DND-41 (cell line): ENCODE data around the gene NRG3.

Experiments used
- ATAC-seq: fragments of 200-7000 bp; cut with Tn5 transposase; 3 replicates; pipeline ENCODE4 v1.9.1; 2021; ENCODE audit warnings: low read depth; ENCODE audit not compliant: insufficient read depth
- DNase-seq: peaks from one replicate; pipeline ENCODE4 v3.0.0-alpha.2; 2020
- H2AFZ ChIP-seq: 2 replicates; pipeline ENCODE4 v1.6.0; 2012; ENCODE audit warnings: low read depth, low read length
- H3K27ac ChIP-seq: 2 replicates; pipeline ENCODE4 v1.5.1; 2012; ENCODE audit warnings: low read length, inconsistent platforms
- H3K27me3 ChIP-seq: fragments of 200-600 bp; sonication (generic); 2 replicates; pipeline ENCODE4 v1.6.0; 2012; ENCODE audit warnings: low read length, mild to moderate bottlenecking, inconsistent platforms; ENCODE audit not compliant: insufficient read depth, poor library complexity
- H3K36me3 ChIP-seq: 2 replicates; pipeline ENCODE4 v1.5.1; 2012; ENCODE audit warnings: low read length, inconsistent platforms; ENCODE audit not compliant: insufficient read depth
- H3K4me1 ChIP-seq: 2 replicates; pipeline ENCODE4 v1.5.1; 2012; ENCODE audit warnings: mild to moderate bottlenecking, low read length; ENCODE audit not compliant: insufficient read depth
- H3K4me2 ChIP-seq: 2 replicates; pipeline ENCODE4 v1.6.0; 2012; ENCODE audit warnings: mild to moderate bottlenecking, moderate library complexity, low read length, inconsistent platforms; ENCODE audit not compliant: insufficient read depth
- H3K4me3 ChIP-seq, 2 experiments: fragments of 200-600 bp in 1 of 2; shearing (Covaris generic) in 1 of 2; 2 replicates each; pipeline ENCODE4 v1.5.1; 2012 to 2016; ENCODE audit warnings: inconsistent platforms in 2 of 2, low read length in 2 of 2, mild to moderate bottlenecking in 2 of 2, low read depth in 1 of 2, moderate library complexity in 1 of 2
- H3K79me2 ChIP-seq: 2 replicates; pipeline ENCODE4 v1.6.0; 2012; ENCODE audit warnings: low read length, inconsistent platforms; ENCODE audit not compliant: insufficient read depth
- H3K9ac ChIP-seq: 2 replicates; pipeline ENCODE4 v1.6.0; 2012; ENCODE audit warnings: low read depth, mild to moderate bottlenecking, inconsistent platforms, low read length, moderate library complexity
- H3K9me3 ChIP-seq: 2 replicates; pipeline ENCODE4 v1.5.1; 2012; ENCODE audit warnings: low read length, moderate library complexity, mild to moderate bottlenecking, inconsistent platforms; ENCODE audit not compliant: insufficient read depth, severe bottlenecking
- H4K20me1 ChIP-seq: 2 replicates; pipeline ENCODE4 v1.6.0; 2012; ENCODE audit warnings: low read length; ENCODE audit not compliant: insufficient read depth
- EZH2 ChIP-seq: IDR thresholded peaks from 3 replicates; pipeline ENCODE4 v1.6.1; 2012; ENCODE audit warnings: borderline replicate concordance, low read depth, mild to moderate bottlenecking, moderate library complexity, low read length, inconsistent platforms; ENCODE audit not compliant: severe bottlenecking
- TF ChIP-seq, protein P1 (sequence below): IDR thresholded peaks from 2 replicates; pipeline ENCODE4 v1.5.1; 2012; ENCODE audit warnings: borderline replicate concordance, low read length, moderate library complexity, mild to moderate bottlenecking; ENCODE audit not compliant: poor library complexity, severe bottlenecking; ENCODE audit errors: extremely low read depth

Gene NRG3

DNA sequence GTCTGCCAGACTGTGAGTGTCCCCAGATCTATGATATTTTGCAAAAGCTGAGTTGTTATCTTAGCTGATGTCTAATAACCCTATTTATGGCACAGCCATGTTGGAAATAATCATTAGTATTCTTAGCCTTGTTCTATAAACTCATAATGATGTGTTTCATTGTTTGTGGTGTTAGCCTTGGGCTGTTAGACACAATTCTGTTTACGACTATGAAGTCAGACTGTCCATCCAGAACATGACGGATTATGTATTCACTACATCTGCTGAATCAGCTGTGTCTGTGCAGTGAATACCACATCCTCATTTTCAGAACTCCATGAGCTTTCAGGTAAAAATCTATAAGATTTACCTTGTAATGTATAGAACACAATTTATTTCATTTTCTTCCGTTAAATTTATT, 577.1 kb downstream of the NRG3 start:
- no peak overlapping the region for H3K9ac ChIP-seq
- H4K20me1 ChIP-seq = no peaks in the 10 kb centered on the region
- DNase-seq (no peak), ATAC-seq (no peak)
- H3K79me2 ChIP-seq = no peaks in the 10 kb centered on the region
- TF ChIP-seq EZH2 = no peak
- TF ChIP-seq, protein P1, sequence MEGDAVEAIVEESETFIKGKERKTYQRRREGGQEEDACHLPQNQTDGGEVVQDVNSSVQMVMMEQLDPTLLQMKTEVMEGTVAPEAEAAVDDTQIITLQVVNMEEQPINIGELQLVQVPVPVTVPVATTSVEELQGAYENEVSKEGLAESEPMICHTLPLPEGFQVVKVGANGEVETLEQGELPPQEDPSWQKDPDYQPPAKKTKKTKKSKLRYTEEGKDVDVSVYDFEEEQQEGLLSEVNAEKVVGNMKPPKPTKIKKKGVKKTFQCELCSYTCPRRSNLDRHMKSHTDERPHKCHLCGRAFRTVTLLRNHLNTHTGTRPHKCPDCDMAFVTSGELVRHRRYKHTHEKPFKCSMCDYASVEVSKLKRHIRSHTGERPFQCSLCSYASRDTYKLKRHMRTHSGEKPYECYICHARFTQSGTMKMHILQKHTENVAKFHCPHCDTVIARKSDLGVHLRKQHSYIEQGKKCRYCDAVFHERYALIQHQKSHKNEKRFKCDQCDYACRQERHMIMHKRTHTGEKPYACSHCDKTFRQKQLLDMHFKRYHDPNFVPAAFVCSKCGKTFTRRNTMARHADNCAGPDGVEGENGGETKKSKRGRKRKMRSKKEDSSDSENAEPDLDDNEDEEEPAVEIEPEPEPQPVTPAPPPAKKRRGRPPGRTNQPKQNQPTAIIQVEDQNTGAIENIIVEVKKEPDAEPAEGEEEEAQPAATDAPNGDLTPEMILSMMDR = no peak
- no peak overlapping the region for H2AFZ ChIP-seq
- no peaks in the 10 kb centered on the region for H3K4me1 ChIP-seq
- no peaks in the 10 kb centered on the region for H3K9me3 ChIP-seq
- H3K36me3 ChIP-seq = no peaks in the 10 kb centered on the region
- H3K4me3 ChIP-seq = no peak overlapping the region
- H3K27ac ChIP-seq = no peak overlapping the region
- H3K27me3 ChIP-seq = no peaks in the 10 kb centered on the region
- H3K4me2 ChIP-seq = no peak overlapping the region

DNA sequence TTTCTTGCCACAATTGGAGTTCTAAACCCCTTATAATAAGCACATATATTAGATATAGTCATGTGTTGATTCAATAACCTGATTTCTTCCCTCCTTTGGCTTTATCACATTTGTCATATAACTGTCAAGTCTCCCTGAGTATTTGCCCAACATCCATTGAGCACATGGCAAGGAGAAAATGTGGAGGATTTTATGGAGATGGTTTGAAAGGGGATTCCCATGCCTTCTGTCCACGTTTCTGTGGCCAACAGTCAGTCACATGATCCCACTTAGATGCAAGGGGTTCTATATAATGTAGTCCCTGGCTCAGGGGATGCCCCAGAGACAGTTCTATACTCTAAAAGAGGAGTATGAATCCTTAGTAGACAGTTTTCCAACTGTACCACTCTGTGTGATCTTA, 577.7 kb downstream of the NRG3 start:
- no peaks in the 10 kb centered on the region for H3K79me2 ChIP-seq
- H4K20me1 ChIP-seq = no peaks in the 10 kb centered on the region
- no peak overlapping the region for H3K4me3 ChIP-seq
- no peak overlapping the region for H3K27ac ChIP-seq
- TF ChIP-seq EZH2 = no peak
- TF ChIP-seq, protein P1 = no peak
- H3K9ac ChIP-seq = no peak overlapping the region
- ATAC-seq = no peak
- DNase-seq = no peak
- H3K36me3 ChIP-seq = no peaks in the 10 kb centered on the region
- no peaks in the 10 kb centered on the region for H3K27me3 ChIP-seq
- no peaks in the 10 kb centered on the region for H3K9me3 ChIP-seq
- no peak overlapping the region for H3K4me2 ChIP-seq
- H2AFZ ChIP-seq = no peak overlapping the region
- H3K4me1 ChIP-seq = no peaks in the 10 kb centered on the region

DNA sequence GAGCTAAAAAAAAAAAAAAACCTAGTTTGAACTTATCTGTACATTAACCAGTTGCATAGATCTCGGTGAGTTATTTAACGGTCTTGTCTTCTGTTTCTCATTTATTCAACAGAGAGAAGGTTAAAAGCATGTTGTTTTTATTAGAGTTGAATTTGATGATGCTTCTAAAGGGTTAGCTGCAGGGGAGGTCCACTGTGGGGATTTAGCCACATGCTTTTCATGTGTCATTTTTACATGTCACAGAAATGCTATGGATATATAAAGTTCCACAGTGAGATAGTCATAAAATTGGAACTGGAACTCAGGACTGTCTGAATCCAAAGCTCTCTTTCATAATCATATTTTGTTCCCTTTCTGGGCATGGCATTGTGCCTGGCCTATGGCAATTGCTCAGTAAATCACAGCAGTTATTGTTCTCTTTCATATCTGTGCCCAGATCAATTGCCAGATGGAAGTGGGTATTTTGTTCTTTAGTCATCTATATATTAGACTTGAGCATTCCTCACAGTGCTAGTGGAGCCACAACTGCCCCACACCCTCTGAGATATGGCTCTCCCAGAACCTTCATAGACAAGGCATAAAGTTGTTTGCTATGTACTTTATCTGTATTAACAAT, 578.8 kb downstream of the NRG3 start:
- Histone ChIP-seq H3K79me2 (no peaks in the 10 kb centered on the region), H2AFZ (no peak overlapping the region), H3K9me3 (no peaks in the 10 kb centered on the region), H3K4me2 (no peak overlapping the region), H3K36me3 (no peaks in the 10 kb centered on the region), H3K9ac (no peak overlapping the region), H3K27me3 (no peaks in the 10 kb centered on the region), H3K27ac (no peak overlapping the region), H3K4me1 (no peaks in the 10 kb centered on the region), H3K4me3 (no peak overlapping the region), H4K20me1 (no peaks in the 10 kb centered on the region)
- no peak for DNase-seq
- no peak for TF ChIP-seq EZH2
- TF ChIP-seq, protein P1 = no peak
- no peak for ATAC-seq
